ENCODE results near the gene SELENOM.

The SELENOM gene, protein sequence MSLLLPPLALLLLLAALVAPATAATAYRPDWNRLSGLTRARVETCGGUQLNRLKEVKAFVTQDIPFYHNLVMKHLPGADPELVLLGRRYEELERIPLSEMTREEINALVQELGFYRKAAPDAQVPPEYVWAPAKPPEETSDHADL

DNA sequence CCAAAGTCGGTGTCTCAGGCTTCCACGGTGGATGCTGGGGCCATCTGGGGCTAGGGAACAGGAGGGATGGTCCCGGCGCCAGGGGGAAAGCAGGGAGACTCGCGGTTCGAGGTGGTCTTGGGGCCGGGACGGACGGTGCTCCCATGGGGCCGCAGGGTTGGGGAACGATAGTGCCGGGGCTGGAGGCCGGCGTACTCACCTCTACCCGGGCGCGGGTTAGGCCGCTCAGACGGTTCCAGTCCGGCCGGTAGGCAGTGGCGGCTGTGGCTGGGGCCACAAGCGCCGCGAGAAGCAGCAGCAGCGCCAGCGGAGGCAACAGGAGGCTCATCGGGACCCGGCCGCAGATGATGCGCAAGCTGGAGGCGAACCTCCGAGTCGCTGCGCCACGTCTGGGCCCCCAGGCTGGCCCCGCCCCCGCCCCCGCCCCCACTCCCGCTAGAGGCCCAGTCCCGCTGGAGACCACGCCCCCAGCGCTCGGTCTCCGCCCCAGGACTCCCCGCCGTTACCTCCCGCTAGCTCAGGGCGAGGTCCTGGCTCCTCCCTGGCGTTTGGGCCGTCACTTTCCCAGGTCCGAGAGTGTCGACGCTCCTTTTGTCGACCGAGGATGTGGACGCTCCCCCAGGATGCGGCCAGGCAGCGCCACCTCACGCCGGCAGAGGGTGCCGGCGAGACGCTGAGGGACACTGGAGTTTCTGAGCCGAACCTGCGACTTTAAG, at the start of gene SELENOM:
Gene SELENOM (minus strand): TSS at position 391 of the 716 bp plus-strand sequence. CDS start 63 bp downstream, at position 328.
- DNase-seq (ENCODE audit: low spot score): peak; percentile 88

GRCh38 chr22:31155422-31155821, 48.1 kb upstream of the SELENOM start:
- DNase-seq (ENCODE audit: low spot score): no peak

DNA sequence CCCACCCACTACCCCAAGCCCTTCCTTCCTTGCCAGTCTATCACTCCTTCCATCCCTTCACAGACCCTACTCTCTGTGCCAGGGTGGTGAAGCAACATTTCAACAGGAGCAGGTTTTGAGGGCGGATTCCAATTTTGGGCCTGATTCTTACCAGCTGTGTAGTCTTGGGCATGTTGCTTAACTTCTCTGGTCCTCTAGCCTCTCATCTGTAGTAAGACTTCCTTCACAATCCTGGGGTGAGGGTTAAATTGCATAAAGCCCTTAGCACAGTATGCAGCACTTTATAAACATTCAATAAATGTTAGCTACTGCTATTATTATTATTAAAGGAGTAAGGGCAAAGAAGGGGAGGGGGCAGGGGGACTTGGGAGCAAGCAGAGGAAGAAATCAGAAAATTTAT, 47.6 kb upstream of the SELENOM start:
- no peak for DNase-seq (ENCODE audit: low spot score)

DNA sequence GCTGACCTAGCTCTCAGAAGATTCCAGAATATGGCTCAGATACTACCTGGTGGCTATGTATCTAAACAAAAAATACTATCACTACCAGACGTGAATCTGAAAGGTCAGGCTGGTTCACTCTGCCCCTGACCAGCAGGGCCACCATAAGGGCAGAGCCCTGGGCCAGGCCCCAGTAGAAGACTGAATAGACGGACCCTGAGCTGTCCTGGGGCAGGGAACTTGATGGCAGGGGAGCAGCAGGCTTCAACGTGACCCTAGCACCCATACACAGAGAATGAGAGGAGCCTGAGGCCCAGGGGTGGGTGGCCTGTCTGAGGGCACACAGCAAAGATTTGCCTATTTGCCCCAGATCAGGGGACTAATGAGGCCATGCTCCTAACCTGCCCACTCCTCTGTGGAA, 46.0 kb upstream of the SELENOM start:
- no peak for DNase-seq (ENCODE audit: low spot score)

DNA sequence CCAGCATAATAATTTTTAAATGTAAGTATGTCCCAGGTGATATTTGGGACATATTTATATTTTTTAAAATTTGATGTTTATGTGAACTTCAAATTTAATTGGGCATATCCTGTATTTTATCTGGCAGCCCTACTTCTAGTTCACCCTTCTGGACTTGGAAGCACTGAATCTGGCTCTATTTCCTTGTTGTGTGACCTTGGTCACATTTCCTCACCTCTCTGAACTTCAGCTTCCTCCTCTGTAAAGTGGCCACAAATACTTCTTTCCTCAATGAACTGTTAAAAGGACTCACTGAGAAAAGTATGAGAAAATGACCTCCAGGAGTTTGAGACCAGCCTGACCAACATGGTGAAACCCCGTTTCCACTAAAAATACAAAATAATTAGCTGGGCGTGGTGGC, 44.5 kb upstream of the SELENOM start:
- DNase-seq (ENCODE audit: low spot score): no peak

DNA sequence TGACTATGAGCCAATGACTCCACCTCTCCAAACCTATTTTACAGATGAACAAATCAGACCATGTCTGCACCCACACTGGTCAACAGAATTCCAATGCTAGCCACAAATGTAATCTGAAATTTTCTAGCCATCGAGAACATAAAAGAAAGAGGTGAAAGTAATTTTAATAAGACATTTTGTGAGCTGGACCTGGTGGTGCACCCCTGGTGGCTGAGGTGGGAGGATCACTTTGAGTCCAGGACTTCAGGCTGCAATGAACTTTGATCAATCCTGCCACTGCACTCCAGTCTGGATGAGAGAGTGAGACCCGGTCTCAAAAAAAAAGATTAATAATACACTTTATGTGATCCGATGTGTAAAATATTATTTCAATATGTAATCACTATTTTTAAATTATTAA, 43.2 kb upstream of the SELENOM start:
- peak; percentile 40 for DNase-seq (ENCODE audit: low spot score)

GRCh38 chr22:31148953-31149627, 41.7 kb upstream of the SELENOM start:
- DNase-seq (ENCODE audit: low spot score): peak; percentile 88

DNA sequence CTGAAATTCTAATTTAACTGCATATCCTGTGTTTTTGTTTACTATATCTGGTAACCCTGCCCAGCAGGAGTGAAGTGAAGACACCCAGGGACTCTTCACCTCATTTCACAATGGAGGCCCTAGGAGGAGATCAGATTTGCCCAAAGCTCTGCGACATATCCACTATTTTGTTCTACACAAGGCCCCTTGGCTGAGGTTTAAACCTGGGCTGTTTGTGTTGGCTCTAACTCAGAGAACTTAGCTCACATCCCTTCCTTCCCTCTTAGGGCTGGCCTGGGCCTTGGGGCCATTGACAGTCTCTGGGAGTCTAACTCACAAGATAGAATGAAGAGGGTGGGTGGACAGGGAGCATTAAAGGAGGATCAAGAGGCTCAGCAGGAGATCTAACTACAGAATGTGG, 41.1 kb upstream of the SELENOM start:
- peak; percentile 28 for DNase-seq (ENCODE audit: low spot score)

DNA sequence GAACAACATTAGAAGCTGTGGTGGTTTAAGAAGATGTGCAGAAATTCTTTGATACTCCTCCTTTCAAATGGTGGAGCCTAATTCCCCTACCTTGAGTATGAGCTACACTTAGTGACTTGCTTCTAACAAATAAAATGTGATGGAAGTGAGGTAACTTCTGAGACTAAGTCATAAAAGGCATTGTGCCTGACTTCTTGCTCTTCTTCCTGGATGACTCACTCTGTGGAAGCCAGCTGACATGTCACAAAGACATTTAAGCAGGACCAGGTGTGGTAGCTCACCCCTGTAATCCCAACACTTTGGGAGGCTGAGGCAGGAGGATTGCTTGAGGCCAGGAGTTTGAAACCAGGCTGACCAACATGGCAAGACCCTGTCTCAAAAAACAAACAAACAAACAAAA, 36.9 kb upstream of the SELENOM start:
- DNase-seq (ENCODE audit: low spot score): no peak

GRCh38 chr22:31143537-31143936, 36.2 kb upstream of the SELENOM start:
- DNase-seq (ENCODE audit: low spot score): no peak

- no peak for DNase-seq (ENCODE audit: low spot score)
Observed at GRCh38 chr22:31143038-31143437, 35.7 kb upstream of the SELENOM start.

DNA sequence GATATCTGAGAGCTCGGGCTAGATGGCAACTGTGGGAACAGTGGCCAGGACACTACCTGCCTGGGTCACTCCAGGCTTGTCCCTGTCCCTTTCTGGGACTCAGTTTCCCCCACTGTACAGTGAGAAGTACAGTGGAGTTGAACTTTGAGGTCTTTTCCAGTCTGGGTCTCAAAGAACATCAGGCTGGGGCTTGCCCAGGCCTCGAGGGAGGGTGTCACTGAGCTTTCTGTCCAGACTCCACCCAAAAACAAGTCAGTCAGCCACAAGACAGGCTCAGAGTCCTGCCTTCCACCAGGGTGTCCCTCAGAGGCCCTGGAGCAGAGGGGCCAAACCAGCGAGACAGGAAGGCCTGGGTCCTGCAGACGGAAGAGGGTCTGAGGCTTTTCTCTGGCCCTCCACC, 34.9 kb upstream of the SELENOM start:
- peak; percentile 4 for DNase-seq (ENCODE audit: low spot score)

GRCh38 chr22:31141551-31141950, 34.2 kb upstream of the SELENOM start:
- DNase-seq (ENCODE audit: low spot score): peak; percentile 18

- DNase-seq (ENCODE audit: low spot score): peak; percentile 35
Observed at GRCh38 chr22:31140746-31141145, 33.4 kb upstream of the SELENOM start.

GRCh38 chr22:31139866-31140716, 32.7 kb upstream of the SELENOM start, which contains the start of gene PLA2G3:
TSS of gene PLA2G3 (minus strand) at chr22:31140508. CDS start at chr22:31140354, 154 bp downstream.
- DNase-seq (ENCODE audit: low spot score): peak; percentile 58

DNA sequence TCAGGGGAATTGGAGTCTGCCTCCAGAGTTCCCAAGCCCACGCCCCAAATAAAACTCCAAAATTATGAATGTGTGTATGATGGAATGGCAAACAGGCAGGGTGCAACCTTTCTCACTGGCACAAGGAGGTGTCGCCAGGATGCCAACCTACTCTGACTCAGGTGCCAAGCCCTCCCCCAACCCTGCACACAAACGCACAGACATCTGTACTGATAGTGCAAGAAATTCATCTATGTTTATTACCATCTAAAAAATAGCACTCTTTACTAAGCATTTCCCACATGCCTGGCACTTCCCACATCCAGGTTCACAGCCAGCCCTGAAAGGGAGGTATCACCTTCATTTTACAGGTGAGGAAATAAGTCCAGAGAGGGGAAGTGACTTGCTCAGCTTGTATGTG, 31.7 kb upstream of the SELENOM start:
- DNase-seq (ENCODE audit: low spot score): no peak

DNA sequence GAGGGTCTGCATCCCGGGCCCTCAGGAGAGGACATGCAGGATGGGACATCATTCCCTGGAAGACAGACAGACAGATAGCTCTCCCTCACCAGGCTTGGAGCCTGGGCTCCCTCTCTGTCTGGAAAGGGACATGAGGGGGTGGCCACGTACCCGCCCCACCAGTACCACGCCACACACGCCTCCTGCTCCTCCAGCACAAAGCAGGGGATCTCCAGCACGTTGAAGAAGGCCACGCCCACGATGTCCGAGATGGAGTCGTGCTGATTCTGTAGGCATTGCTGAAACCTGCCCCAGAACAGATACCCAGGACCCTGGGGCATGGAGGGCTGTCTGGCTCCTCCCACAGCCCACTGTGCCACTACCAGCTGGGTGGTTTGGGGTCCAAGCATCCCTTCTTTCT, 30.8 kb upstream of the SELENOM start:
- DNase-seq (ENCODE audit: low spot score): no peak

DNA sequence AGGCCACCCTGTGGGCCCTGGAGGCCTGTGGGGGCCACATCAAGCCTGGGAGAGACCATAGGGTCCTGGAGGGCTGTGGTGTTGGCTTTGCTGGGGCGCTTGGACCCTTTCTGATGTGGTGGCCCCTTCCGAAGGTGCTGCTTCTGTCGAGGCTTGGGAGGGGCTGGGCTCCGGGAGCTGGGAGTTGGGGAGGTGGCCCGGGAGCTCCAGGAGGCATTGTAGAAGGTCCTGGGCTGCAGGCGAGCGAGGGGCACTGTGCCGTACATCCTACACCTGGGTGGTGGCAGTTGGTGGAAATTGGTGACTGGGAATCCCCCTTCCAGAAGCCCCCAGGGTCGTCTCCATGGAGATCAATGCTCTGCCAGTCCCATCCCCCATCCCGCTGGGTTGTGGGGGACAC, 30.4 kb upstream of the SELENOM start:
- DNase-seq (ENCODE audit: low spot score): no peak

- no peak for DNase-seq (ENCODE audit: low spot score)
Observed at GRCh38 chr22:31136711-31137110, 29.3 kb upstream of the SELENOM start.

DNA sequence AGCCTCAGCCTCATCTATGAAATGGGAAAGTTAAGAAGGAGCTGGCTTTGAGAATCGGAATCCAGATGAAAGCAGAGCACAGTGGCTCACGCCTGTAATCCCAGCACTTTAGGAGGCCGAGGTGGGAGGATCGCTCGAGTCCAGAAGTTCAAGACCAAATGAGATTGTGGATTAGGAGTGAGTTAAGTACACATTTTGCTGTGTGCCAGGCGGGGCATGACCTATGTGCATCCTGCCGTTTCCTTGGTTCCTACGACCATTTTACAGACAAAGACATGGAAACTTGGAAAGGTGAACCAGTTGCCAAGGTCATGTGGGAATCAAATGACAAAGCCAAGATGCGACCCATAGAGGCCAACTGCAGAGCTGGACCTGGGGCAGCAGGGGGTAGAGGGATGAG, 28.8 kb upstream of the SELENOM start:
- DNase-seq (ENCODE audit: low spot score): no peak

- peak; percentile 15 for DNase-seq (ENCODE audit: low spot score)
Observed at GRCh38 chr22:31135706-31136105, 28.3 kb upstream of the SELENOM start.

DNA sequence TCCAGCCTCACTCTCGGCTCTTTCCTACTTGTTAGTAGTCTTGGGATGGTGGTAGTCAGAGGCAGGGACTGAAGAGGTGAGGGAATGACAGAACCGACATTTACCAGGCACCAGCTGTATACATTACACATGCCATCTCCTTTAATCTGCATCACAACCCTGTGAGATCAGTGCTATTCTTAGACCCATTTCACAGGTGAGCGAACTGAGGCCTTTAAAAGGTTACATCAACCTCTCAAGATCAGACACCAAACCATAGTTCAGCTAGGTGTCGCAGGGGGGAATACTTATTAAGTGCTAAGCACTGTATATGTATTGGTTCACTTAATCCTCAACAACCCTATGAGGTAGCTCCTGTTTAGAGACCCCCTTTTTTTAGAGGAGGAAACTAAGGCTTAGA, 27.3 kb upstream of the SELENOM start:
- no peak for DNase-seq (ENCODE audit: low spot score)
